ENCODE data around the gene ERGIC3. TPM values are rescaled to one million over a fixed set of nuclear protein-coding genes. Genes with fewer than 3 reads are reported as not detected.

ERGIC3 gene
- total RNA-seq, 1 experiment from 2014 or later = 265 TPM

DNA sequence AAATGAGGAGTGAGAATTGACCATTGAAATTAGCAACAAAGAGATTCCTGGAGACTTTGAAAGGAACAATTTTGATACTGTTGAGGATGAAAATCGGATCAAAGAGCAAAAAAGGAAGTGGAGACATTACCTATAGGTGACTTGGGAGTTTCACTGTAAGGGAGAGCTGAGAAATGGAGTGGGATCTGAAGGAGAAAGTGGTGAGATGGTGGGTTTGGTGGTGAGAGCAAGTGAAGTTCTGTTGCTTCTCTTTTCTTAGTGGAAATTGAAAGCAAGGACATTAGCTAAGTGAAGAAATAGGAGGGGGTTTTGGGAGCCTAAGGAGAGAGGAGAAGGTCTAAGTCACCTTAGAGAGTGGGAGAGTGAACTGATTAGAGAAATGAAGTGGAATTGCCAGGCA is 4.2 kb downstream of the ERGIC3 start:
- BruUV-seq (replicated peaks) = no TSS peak
- ChIA-PET POLR2A (no interaction called here), CTCF (no interaction called here)
- intact Hi-C loops (cut with micrococcal nuclease; ENCODE audit: unreplicated experiment) = no loop called here
- H3K4me1 ChIP-seq (ENCODE audit: control insufficient read depth, insufficient read depth, low read length) = no peaks in the 10 kb centered on the region
- DNase-seq (ENCODE audit: low read depth, low spot score) (no peak), ATAC-seq (no peak)
- in situ Hi-C loops (cut with HindIII; ENCODE audit: low pct_unique_long_range_greater_than_20kb, low sequenced_read_pairs) = no loop called here
- TF ChIP-seq TCF7L2 (IDR thresholded peaks at IDR 0.05; ENCODE audit: low read depth, low read length) (no peak), SIN3A (IDR thresholded peaks at IDR 0.05; ENCODE audit: borderline replicate concordance, insufficient read depth, low read depth, low read length) (no peak), CTCF (IDR thresholded peaks at IDR 0.05) (no peak), POLR2AphosphoS5 (IDR thresholded peaks at IDR 0.05; ENCODE audit: low read depth, low read length) (no peak)
- TF ChIP-seq, protein P1, sequence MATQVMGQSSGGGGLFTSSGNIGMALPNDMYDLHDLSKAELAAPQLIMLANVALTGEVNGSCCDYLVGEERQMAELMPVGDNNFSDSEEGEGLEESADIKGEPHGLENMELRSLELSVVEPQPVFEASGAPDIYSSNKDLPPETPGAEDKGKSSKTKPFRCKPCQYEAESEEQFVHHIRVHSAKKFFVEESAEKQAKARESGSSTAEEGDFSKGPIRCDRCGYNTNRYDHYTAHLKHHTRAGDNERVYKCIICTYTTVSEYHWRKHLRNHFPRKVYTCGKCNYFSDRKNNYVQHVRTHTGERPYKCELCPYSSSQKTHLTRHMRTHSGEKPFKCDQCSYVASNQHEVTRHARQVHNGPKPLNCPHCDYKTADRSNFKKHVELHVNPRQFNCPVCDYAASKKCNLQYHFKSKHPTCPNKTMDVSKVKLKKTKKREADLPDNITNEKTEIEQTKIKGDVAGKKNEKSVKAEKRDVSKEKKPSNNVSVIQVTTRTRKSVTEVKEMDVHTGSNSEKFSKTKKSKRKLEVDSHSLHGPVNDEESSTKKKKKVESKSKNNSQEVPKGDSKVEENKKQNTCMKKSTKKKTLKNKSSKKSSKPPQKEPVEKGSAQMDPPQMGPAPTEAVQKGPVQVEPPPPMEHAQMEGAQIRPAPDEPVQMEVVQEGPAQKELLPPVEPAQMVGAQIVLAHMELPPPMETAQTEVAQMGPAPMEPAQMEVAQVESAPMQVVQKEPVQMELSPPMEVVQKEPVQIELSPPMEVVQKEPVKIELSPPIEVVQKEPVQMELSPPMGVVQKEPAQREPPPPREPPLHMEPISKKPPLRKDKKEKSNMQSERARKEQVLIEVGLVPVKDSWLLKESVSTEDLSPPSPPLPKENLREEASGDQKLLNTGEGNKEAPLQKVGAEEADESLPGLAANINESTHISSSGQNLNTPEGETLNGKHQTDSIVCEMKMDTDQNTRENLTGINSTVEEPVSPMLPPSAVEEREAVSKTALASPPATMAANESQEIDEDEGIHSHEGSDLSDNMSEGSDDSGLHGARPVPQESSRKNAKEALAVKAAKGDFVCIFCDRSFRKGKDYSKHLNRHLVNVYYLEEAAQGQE (IDR thresholded peaks at IDR 0.05; ENCODE audit: insufficient read depth in 1 of 2, low read depth in 2 of 2, low read length in 1 of 2) = no peak
- H3K9me3 ChIP-seq (ENCODE audit: control insufficient read depth, insufficient read depth, low read depth, low read length) = no peaks in the 10 kb centered on the region
- peaks cover 12% of the 10 kb centered on the region; the same call in 1 of the 2 replicates for H3K36me3 ChIP-seq (ENCODE audit: control insufficient read depth, insufficient read depth, low read length)
- no peaks in the 10 kb centered on the region for H3K27me3 ChIP-seq (ENCODE audit: control insufficient read depth, insufficient read depth, low read length)
- no peak overlapping the region for H3K4me3 ChIP-seq (ENCODE audit: low read depth in 2 of 2, low read length in 2 of 2)
- no peak overlapping the region for H3K27ac ChIP-seq (ENCODE audit: low read length)

DNA sequence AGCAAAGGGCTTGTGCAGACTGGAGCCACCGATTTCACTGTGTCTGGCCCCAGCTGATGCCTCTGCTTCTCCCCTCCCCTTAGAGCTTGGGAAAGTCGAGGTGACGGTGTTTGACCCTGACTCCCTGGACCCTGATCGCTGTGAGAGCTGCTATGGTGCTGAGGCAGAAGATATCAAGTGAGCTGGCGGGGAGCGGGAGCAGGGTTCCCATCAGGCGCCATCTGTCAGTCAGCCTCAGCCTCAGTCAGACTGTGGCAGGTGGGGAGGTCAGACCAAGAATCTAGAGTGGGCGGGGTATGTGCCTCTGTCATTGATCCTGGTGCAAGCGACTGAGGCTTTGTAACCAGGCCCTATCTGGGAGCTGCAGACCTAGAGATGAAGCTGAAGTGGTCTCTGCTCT is 5.5 kb downstream of the ERGIC3 start:
- Histone ChIP-seq H3K4me1 (ENCODE audit: control insufficient read depth, insufficient read depth, low read length) (no peaks in the 10 kb centered on the region), H3K27ac (ENCODE audit: low read length) (no peak overlapping the region), H3K36me3 (ENCODE audit: control insufficient read depth, insufficient read depth, low read length) (peaks cover 12% of the 10 kb centered on the region; the same call in 1 of the 2 replicates), H3K9me3 (ENCODE audit: control insufficient read depth, insufficient read depth, low read depth, low read length) (no peaks in the 10 kb centered on the region), H3K27me3 (ENCODE audit: control insufficient read depth, insufficient read depth, low read length) (no peaks in the 10 kb centered on the region), H3K4me3 (ENCODE audit: low read depth in 2 of 2, low read length in 2 of 2) (no peak overlapping the region)
- intact Hi-C loops (cut with micrococcal nuclease; ENCODE audit: unreplicated experiment) (no loop called here), in situ Hi-C loops (cut with HindIII; ENCODE audit: low pct_unique_long_range_greater_than_20kb, low sequenced_read_pairs) (no loop called here)
- DNase-seq (ENCODE audit: low read depth, low spot score) (no peak), ATAC-seq (no peak)
- no TSS peak for BruUV-seq (replicated peaks)
- TF ChIP-seq SIN3A (IDR thresholded peaks at IDR 0.05; ENCODE audit: borderline replicate concordance, insufficient read depth, low read depth, low read length) = no peak
- TF ChIP-seq TCF7L2 (IDR thresholded peaks at IDR 0.05; ENCODE audit: low read depth, low read length) = no peak
- TF ChIP-seq, protein P1 (IDR thresholded peaks at IDR 0.05; ENCODE audit: insufficient read depth in 1 of 2, low read depth in 2 of 2, low read length in 1 of 2) = no peak
- TF ChIP-seq POLR2AphosphoS5 (IDR thresholded peaks at IDR 0.05; ENCODE audit: low read depth, low read length) = no peak
- no peak for TF ChIP-seq CTCF (IDR thresholded peaks at IDR 0.05)
- CTCF ChIA-PET = no interaction called here
- POLR2A ChIA-PET = interaction anchor here (0.5 kb wide), 1 partner anchor 72 kb away, joined by 6 read pairs; no protein-coding TSS in a partner anchor

Measured in Panc1 (cell line).